Measurements from ENCODE around the gene CPSF3. TPM values are rescaled to one million over a fixed set of nuclear protein-coding genes. Genes with fewer than 3 reads are reported as not detected.

CPSF3 gene
- total RNA-seq, 1 donor from 2014 or later, result 37.7 TPM

DNA sequence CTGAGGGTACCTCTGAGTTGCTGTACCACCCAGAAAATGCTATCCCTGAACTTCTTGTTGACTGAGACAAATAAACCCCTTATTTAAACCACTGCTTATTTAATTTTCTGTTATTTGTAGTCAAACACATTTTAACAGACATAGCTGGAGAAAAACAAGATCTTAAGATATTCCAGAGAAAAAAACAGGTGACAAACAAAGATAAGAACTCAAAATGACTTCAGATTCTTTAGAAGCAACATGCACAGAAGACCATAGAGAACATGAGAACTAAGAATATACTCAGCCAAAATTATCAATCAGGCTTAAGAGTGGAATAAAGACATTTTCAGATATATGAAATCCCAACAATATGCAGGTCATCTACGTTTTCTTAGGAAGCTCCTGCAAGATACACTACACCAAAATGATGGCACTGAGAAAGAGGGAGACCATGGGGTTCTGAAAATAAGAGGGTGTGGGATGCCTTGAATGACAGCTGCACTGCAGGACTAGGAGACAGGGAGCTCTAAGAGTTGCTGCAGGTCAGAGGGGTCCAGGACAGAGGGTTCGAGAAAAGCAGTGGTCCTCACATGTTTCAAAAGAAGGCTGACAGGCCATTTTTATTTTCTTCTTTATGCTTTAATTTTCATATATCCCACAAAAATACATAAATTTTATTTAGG lies 93.8 kb downstream of the CPSF3 start:
- no peak for DNase-seq (ENCODE audit: low read depth in 2 of 2)

DNA sequence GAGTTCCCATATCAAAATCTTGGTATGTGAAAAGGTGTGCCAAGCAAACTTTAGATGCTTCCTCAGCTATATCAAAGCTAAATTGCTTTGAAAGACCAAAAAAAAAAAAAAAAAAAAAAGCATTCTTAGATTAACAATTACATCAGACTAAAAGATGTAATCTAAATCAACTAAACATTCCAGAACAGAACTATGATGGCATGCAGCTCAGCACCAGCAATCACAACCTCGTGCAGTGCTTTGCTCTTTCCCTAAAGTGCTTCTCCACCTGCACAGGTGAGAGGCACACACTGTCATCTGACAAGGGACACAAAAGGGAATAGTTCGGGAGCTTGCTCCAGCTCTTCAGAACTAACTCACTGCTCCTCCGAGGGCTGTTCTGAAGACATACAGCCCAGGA lies 94.7 kb downstream of the CPSF3 start:
- DNase-seq (ENCODE audit: low read depth in 2 of 2), result no peak

DNA sequence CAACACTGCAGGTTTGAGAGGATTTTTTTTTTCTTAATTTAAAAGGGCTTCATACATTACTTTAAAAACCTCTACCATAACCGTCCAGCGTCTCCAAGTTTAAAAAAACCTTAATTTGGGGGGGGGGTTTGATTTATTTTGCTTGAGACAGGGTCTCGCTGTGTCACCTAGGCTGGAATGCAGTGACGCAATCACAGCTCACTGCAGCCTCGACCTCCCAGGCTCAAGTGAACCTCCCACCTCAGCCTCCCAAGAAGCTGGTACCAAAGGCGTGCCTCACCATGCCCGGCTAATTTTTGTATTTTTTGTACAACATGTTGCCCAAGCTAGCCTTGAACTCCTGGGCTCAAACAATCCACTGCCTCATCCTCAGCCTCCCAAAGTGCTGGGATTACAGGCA lies 95.3 kb downstream of the CPSF3 start:
- no peak for DNase-seq (ENCODE audit: low read depth in 2 of 2)

DNA sequence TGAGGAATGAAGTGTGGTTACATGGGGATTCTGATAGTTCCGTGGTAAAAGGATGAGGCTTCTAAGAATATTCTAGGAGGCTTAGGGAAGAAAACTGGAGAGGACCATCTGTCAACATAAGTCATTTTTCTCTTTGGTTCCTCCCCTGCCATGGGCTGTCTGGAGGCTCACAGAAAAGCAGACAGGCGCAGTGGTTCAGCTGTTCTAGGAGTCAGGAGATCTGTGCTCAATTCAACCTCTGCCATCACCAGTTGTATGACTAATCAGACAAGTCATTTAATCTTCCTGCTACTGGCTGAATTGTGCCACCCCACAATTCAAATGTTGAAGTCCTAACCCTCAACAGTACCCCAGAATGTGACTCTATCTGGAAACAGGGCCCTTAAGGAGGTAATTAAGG lies 95.8 kb downstream of the CPSF3 start:
- no peak for DNase-seq (ENCODE audit: low read depth in 2 of 2)

Other genes starting within 250 kb of the CPSF3 start
- gene ASAP2, start 216.8 kb upstream of the CPSF3 start, total RNA-seq, result 29.8 and 30.0 TPM in 2 replicates
- 32.5 and 32.9 TPM in 2 replicates for gene ITGB1BP1, start 126 bp upstream of the CPSF3 start, total RNA-seq
- 37.0 and 38.3 TPM in 2 replicates for gene IAH1, start 50.9 kb downstream of the CPSF3 start, total RNA-seq
- gene ADAM17, start 132.2 kb downstream of the CPSF3 start, total RNA-seq, result 44.5 and 45.8 TPM in 2 replicates
- gene YWHAQ, start 207.3 kb downstream of the CPSF3 start, total RNA-seq, result 188 and 199 TPM in 2 replicates